GM12878 (cell line): ENCODE data around the gene OSBPL10. TPM values are rescaled to one million over a fixed set of nuclear protein-coding genes. Genes with fewer than 3 reads are reported as not detected.

ENCODE experiments used
- ATAC-seq: fragments of 200-7000 bp; cut with Tn5 transposase; 3 replicates; pipeline ENCODE4 v1.9.1; 2020; ENCODE audit warnings: mild to moderate bottlenecking, moderate library complexity
- BruUV-seq: library from RNA; stranded (reverse); fragments of 400-500 nt; replicated peaks from 2 replicates; lab custom pipeline; 2021; lab: Mats Ljungman, UMichigan
- CTCF ChIA-PET: fragments of 300-600 bp; sonication (Branson Sonifier 250); formaldehyde crosslinking; extraction: SDS; loops from one replicate; lab custom pipeline; 2021; ENCODE audit warnings: inconsistent platforms; lab: Yijun Ruan, JAX
- POLR2A ChIA-PET: fragments of 350-600 bp; formaldehyde crosslinking; extraction: SDS; loops from one replicate; lab custom pipeline; 2021; ENCODE audit warnings: inconsistent platforms; lab: Charles Lee
- RAD21 ChIA-PET: fragments of 300-600 bp; sonication (Branson Sonifier 250); formaldehyde crosslinking; loops from one replicate; lab custom pipeline; 2023; ENCODE audit warnings: antibody characterized with exemption; ENCODE audit not compliant: unreplicated experiment; lab: Charles Lee
- SMC1A ChIA-PET: fragments of 300-600 bp; sonication (Branson Sonifier 250); formaldehyde crosslinking; loops from one replicate; lab custom pipeline; 2023; ENCODE audit not compliant: unreplicated experiment, uncharacterized antibody; lab: Charles Lee
- DNase-seq: peaks from one replicate; pipeline ENCODE4 v3.0.0-alpha.2; 2011; ENCODE audit warnings: low read depth, low spot score
- FAIRE-seq: peaks from 3 replicates; lab custom pipeline; 2011; peaks lifted over from hg19 to GRCh38; lab: Jason Lieb, UNC
- H2AFZ ChIP-seq: 2 replicates; pipeline ENCODE4 v1.6.0; 2011; ENCODE audit warnings: low read depth, low read length, control low read depth; ENCODE audit not compliant: control insufficient read depth
- H3K27ac ChIP-seq: 2 replicates; pipeline ENCODE4 v1.5.1; 2011; ENCODE audit warnings: control low read depth; ENCODE audit not compliant: control insufficient read depth, insufficient read depth
- H3K27me3 ChIP-seq, 2 experiments: replicated peaks in 1 of 2; 2 replicates each; pipeline versions ENCODE4 v1.6.0 to v1.6.1; 2011; ENCODE audit warnings: low read length in 1 of 2; ENCODE audit not compliant: control insufficient read depth in 2 of 2, insufficient read depth in 2 of 2
- H3K36me3 ChIP-seq, 2 experiments: 2 replicates each; pipeline ENCODE4 v1.5.1; 2011; ENCODE audit warnings: low read length in 1 of 2; ENCODE audit not compliant: control insufficient read depth in 2 of 2, insufficient read depth in 2 of 2
- H3K4me1 ChIP-seq: 2 replicates; pipeline ENCODE4 v1.6.1; 2011; ENCODE audit warnings: mild to moderate bottlenecking, low read length, moderate library complexity, mixed read lengths; ENCODE audit not compliant: control insufficient read depth, insufficient read depth
- H3K4me2 ChIP-seq: 2 replicates; pipeline ENCODE4 v1.6.0; 2011; ENCODE audit warnings: control low read depth; ENCODE audit not compliant: control insufficient read depth, insufficient read depth
- H3K4me3 ChIP-seq: fragments of 200-600 bp; sonication (generic); 2 replicates; pipeline ENCODE4 v1.5.1; 2016
- H3K79me2 ChIP-seq: 2 replicates; pipeline ENCODE4 v1.6.0; 2011; ENCODE audit warnings: low read length; ENCODE audit not compliant: control insufficient read depth, insufficient read depth
- H3K9ac ChIP-seq: 2 replicates; pipeline ENCODE4 v1.8.0; 2011; ENCODE audit warnings: low read length, control low read depth, mixed read lengths; ENCODE audit not compliant: control insufficient read depth, insufficient read depth
- H3K9me3 ChIP-seq: replicated peaks from 3 replicates; pipeline ENCODE4 v1.5.1; 2011; ENCODE audit warnings: mild to moderate bottlenecking, low read length; ENCODE audit not compliant: control insufficient read depth, insufficient read depth
- H4K20me1 ChIP-seq: 2 replicates; pipeline ENCODE4 v1.6.0; 2011; ENCODE audit not compliant: control insufficient read depth, insufficient read depth
- E2F8 ChIP-seq: fragments of 450-650 bp; IDR thresholded peaks from 2 replicates; pipeline ENCODE4 v1.6.1; 2018; ENCODE audit warnings: mild to moderate bottlenecking, low read depth, moderate library complexity; ENCODE audit not compliant: partially characterized antibody
- ESRRA ChIP-seq: IDR thresholded peaks from 2 replicates; pipeline ENCODE4 v1.6.1; 2012; ENCODE audit warnings: mild to moderate bottlenecking, low read length, improper control_type of control experiment
- NBN ChIP-seq: fragments of 450-650 bp; IDR thresholded peaks from 2 replicates; pipeline ENCODE4 v1.6.1; 2016
- NKRF ChIP-seq: fragments of 450-650 bp; conservative IDR thresholded peaks from 2 replicates; pipeline ENCODE4 v1.6.1; 2017; ENCODE audit warnings: mild to moderate bottlenecking, moderate library complexity
- PAX8 ChIP-seq: fragments of 450-650 bp; IDR thresholded peaks from 2 replicates; pipeline ENCODE4 v1.6.1; 2017; ENCODE audit warnings: mild to moderate bottlenecking, moderate library complexity
- SUPT20H ChIP-seq: IDR thresholded peaks from 2 replicates; pipeline ENCODE4 v1.6.1; 2011; ENCODE audit warnings: low read depth, mild to moderate bottlenecking, low read length, moderate library complexity, borderline replicate concordance; ENCODE audit not compliant: control insufficient read depth
- ZBTB11 ChIP-seq: fragments of 450-650 bp; formaldehyde crosslinking; IDR thresholded peaks from 2 replicates; pipeline ENCODE4 v1.5.0; 2022; ENCODE audit warnings: mild to moderate bottlenecking, missing genetic modification characterization
- ZNF274 ChIP-seq: IDR thresholded peaks from one replicate; pipeline ENCODE4 v1.8.0; 2011; ENCODE audit not compliant: insufficient read length, insufficient read depth
- WGBS: methylation state at CpG from one replicate; pipeline ENCODE4 v1.1.6; 2016; ENCODE audit warnings: low lambda C conversion rate; ENCODE audit not compliant: insufficient replicate concordance, insufficient coverage; ENCODE audit errors: missing lambda C conversion rate; 5-methylcytosine and 5-hydroxymethylcytosine counted together
- in situ Hi-C: fragments of 300-500 bp; cut with MboI; formaldehyde crosslinking; loops from 9 replicates; pipeline ENCODE4 v1.14.3; 2018; ENCODE audit warnings: mixed read lengths
- intact Hi-C: fragments of 100-400 bp; cut with micrococcal nuclease; formaldehyde crosslinking; loops from one replicate; pipeline ENCODE4 v1.14.2; 2022; ENCODE audit not compliant: unreplicated experiment
- polyA plus RNA-seq, 11 experiments: library from polyadenylated mRNA; depleted of rRNA in 4 of 11; unstranded in 6 of 11; stranded (reverse) in 5 of 11; fragments of >200 nt; fragmentation: Nextera tagmentation in 4 of 11; fragmentation: Illumina TruSeq in 1 of 11; extraction: Ambion mirVana in 4 of 11; extraction: Trizol in 1 of 11; gene quantifications; 1 replicate in 1 of 11; 2 replicates in 10 of 11; pipeline versions ENCODE4 v1.2.1 to v1.2.3, GENCODE V29; 2011 to 2016; ENCODE audit warnings: inconsistent platforms in 2 of 11, missing spikeins in 2 of 11, low read depth in 1 of 11
- total RNA-seq, 4 experiments: library from RNA; depleted of rRNA in 3 of 4; stranded (reverse); fragments of >200 nt in 3 of 4; fragmentation: Illumina TruSeq in 1 of 4; extraction: Trizol in 1 of 4; gene quantifications; 2 replicates each; pipeline versions ENCODE4 v1.2.1 to v1.2.3, GENCODE V29; 2013 to 2021

OSBPL10 gene
- total and polyA plus RNA-seq, 10 of the 15 experiments (the other 5 are each of a cell fraction or from before 2014, with no cell fraction given), result 0.03 to 0.25 (median 0.09) TPM; not detected in 5

- H3K79me2 ChIP-seq, result no peaks in the 10 kb centered on the region
- BruUV-seq, result no TSS peak
- no peak for ATAC-seq
- in situ Hi-C loops (no loop called here), intact Hi-C loops (no loop called here)
- no peak for DNase-seq
- POLR2A ChIA-PET, result no interaction called here
- no peaks in the 10 kb centered on the region for H4K20me1 ChIP-seq
- CTCF ChIA-PET, result no interaction called here
- H3K9me3 ChIP-seq, result no peaks in the 10 kb centered on the region
- WGBS, result 41% methylated on average over 5 of the region's 5 CpGs
- no peaks in the 10 kb centered on the region for H3K27me3 ChIP-seq
- no peak for FAIRE-seq
- no peak overlapping the region for H3K4me3 ChIP-seq
- H3K27ac ChIP-seq, result no peak overlapping the region
- SMC1A ChIA-PET, result interaction anchor here (1.5 kb wide), 1 partner anchor 9 kb away, joined by 5 read pairs; no protein-coding TSS in a partner anchor
- no peak overlapping the region for H3K9ac ChIP-seq
- no peak overlapping the region for H3K4me2 ChIP-seq
- no peak overlapping the region for H2AFZ ChIP-seq
- RAD21 ChIA-PET, result no interaction called here
- H3K36me3 ChIP-seq, result no peaks in the 10 kb centered on the region
- no peaks in the 10 kb centered on the region for H3K4me1 ChIP-seq
- TF ChIP-seq E2F8 (no peak), ZBTB11 (CRISPR knock-in tag) (no peak), NBN (no peak), PAX8 (no peak), NKRF (no peak), ZNF274 (no peak), ESRRA (no peak), SUPT20H (no peak)
Measured at GRCh38 chr3:31832551-31832950, 148.5 kb downstream of the OSBPL10 start.
